Stimulated activated CD4-positive, alpha-beta T cell treated with anti-CD3 and anti-CD28 coated beads, Interleukin-4, amount 100 ng/mL, for 4 hours (primary cell): ENCODE measurements around the gene TOR2A.

Experiments
- DNase-seq, 2 experiments: peaks; one replicate each; pipeline ENCODE4 v3.0.0-alpha.2; 2020

Gene TOR2A

DNA sequence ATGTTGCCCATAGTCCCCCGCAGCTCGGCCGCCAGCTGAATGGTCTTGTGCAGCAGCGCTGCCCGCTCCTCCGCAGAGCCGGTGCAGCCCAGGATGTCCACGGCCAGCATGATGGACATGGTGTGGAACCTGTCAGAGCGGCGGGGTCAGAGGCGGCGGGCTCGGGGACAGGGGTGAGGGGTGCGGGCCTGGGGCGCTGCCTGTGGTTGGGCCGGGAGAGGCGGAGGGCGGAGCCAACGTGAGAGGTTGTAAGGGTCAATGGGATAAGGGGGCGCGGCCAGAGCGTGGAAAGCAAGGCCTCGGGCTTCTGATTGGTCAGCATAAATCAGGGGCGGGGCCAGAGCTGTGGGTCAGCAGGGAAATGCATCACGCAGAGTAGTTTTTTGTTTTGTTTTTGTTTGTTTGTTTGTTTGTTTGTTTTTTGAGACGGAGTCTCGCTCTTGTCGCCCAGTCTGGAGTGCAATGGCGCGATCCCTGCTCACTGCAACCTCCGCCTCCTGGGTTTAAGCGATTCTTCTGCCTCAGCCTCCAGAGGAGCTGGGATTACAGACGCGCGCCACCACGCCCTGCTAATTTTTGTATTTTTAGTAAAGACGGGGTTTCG lies 6.8 kb upstream of the TOR2A start:
- DNase-seq: no peak

GRCh38 chr9:127739614-127740330 lies 4.7 kb upstream of the TOR2A start:
- DNase-seq: no peak

GRCh38 chr9:127738666-127739065 lies 3.6 kb upstream of the TOR2A start:
- DNase-seq: no peak

DNA sequence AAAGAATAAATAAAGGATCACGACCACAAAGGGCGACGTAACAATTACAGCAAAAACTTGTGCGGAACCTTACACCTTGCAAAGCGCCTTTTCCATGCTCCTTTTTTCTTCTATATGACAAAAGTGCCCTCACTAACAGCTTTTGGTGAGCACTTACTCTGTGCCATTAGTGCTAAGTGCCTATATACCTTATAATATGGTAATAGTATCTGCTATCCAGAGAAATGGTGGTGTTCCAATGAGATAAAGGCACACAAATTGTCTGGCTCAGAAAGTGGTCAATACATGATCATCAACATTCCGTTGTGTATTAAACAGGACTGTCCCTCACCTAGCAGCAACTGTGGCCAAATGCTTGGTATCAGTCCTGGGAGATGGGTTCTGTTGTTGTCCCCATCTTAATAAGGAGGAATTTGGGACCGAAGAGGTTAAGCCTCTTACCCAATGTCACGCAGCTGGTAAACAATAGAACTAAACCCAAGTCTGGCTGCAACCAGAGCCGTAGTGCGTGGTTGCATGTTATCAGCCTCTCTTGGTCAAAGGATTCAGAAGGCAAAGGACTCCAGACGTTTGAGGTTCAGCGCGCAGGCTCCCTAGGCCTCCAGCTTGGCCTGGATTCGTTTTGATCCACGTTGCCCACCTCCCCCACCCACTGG lies 564 bp upstream of the TOR2A start:
- no peak for DNase-seq

GRCh38 chr9:127734247-127734746 lies 797 bp downstream of the TOR2A start:
- DNase-seq: no peak

- no peak for DNase-seq
Measured at GRCh38 chr9:127733614-127734013, 1.5 kb downstream of the TOR2A start.

DNA sequence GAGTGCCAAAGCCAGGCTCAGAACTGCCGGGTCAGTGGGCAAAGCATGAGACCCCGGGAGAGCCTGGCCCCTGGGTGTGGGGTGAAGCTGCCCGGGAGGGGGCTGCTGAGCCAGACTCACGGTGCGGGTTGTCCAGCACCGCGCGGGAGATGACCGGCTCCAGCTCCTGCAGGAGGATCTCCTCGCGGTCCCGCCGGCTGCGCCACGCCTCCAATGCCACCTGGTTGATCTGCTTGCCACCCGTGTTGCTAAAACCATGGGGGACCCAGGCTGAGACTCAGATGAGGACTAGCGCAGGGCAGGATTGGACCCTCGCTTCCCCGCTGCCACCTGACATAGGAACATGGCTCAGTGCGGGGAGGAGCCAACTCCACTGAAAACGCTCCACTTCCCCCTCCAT lies 2.6 kb downstream of the TOR2A start:
- no peak for DNase-seq

GRCh38 chr9:127731938-127732337 lies 3.2 kb downstream of the TOR2A start:
- no peak for DNase-seq

DNA sequence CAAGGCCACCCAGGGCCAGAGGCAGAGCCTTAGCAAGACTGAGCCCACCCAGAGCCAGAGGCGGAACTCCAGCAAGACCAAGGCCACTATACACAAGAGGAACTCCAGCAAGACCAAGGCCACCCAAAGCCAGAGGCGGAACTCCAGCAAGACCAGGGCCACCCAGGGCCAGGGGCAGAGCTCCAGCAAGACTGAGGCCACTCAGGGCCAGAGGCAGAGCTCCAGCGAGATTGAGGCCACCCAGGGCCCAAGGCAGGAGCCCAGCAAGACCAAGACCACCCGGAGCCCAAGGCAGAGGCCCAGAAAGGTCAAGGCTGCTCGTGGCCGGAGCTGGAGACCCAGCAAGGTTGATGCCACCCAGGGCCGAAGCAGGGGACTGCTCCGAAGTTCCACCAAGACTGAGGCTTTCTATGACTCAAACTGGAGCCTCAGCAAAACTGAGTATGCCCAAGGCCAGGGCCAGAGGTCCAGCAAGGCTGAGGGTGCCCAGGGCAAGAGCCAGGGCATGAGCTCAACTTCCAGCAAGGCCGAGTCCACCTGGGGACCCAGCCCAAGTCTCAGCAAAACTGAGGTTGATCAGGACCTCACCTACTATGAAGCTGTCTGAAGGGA lies 4.2 kb downstream of the TOR2A start:
- no peak for DNase-seq

GRCh38 chr9:127730262-127730661 lies 4.8 kb downstream of the TOR2A start:
- no peak for DNase-seq

DNA sequence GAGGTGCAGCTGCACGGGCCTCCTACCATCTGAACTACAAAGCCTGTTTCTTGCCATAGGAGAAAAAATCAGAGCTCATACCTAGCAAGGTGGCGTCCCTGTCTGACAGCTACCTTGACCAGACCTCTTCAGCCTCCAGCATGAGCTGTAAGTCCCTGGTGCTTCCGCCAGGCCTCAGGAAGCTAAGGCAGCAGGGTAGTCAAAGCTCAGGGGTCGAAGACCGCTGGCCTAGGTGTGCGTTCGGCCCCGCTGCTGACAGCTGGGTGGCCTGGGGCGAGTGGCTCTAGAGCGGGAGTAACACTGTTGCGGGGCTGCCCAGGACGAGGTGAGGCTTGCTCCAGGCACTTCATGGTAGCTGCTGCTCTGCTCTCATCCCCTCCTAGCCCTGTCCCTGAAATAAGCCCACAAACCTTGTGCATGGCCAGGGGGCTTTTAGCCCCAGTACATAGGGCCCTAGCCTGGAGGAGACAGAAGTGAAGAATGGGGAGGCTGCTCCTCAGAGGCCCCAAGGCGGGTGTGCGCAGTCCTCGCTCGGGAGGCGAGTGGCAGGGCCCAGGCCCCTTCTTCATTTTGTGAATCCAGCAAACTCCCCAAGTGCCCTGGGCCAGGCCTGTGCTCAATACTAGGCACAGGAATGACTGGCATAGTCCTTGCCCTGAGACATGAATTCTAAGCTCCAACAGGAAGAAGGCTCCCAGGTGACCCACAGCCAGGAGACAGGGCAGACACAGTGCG lies 5.4 kb downstream of the TOR2A start:
- no peak for DNase-seq

DNA sequence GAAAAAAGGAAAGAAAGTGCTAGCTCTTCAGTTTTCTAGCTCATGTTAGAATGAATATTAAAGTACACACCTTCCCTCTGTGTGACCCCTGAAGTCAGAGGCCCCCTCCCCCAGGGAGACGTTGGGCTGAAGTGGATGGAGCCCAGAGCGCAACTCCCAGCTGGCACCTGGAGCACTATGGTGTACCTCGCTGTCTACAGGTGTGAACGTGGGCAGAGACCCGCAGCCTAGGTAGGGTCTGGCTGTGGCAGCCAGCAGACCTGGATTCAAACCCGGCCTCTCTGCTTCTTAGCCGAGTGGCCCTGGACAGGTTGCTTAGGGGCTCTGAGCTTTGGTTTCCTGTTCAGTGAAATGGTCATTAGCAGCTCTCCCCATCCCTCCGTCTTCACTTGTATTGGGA lies 6.3 kb downstream of the TOR2A start:
- DNase-seq: no peak

DNA sequence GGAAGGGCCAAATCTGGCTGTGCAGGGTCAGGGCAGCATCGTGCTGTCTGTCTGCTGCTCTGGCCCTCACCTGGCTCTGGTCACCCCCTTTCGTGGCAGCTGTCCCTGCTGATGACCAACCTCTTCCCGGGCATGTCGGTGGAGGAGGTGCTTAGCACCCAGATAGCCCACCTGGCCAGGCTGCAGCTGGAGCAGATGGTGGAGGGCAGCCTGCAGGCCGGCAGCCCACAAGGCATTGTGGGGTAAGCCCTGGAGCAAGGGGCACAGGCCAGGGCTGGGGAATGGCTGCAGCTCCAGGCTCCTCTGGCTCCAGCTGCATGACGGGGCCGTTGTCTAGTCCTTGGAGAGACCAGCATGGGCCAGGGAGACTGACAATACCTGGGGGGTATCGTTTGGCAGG lies 8.2 kb downstream of the TOR2A start:
- DNase-seq: no peak

DNA sequence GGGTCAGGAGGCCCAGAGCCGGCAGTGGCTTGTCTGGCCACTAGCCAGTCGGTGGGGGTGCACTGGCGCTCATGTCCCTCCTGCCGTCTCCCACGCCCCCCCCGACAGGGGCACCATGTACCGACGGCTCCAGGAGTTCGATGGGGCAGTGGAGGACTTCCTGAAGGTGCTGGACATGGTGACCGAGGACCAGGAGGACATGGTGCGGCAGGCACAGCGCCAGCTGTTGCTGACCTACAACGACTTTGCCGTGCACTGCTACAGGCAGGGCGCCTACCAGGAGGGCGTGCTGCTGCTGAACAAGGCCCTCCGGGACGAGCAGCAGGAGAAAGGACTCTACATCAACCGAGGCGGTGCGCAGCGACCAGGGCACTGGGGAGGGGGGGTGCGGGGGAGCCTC lies 11.1 kb downstream of the TOR2A start:
- no peak for DNase-seq

DNA sequence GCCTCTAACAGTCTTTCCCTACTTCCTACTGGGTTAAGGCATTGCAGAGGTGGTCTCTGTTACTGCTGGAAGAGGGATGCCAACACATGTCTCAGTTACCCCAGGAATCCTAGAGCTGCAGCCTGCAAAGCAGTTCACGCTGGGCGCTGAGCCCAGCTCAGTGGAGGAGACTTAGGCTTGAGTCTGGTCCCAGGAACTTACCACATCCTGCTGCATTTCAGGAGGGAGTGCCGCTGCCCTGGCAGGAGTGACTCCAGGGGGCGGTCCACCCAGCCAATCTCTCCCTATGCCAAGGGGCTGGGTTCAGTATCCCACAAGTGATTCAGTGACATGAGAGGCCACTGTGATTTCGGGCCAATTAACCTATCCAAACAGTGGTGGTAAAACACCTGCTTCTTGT lies 11.7 kb downstream of the TOR2A start:
- no peak for DNase-seq

- no peak for DNase-seq
Measured at GRCh38 chr9:127723013-127723412, 12.1 kb downstream of the TOR2A start.

GRCh38 chr9:127722055-127722745 lies 12.9 kb downstream of the TOR2A start:
- no peak for DNase-seq

- no peak for DNase-seq
Measured at GRCh38 chr9:127721391-127721821, 13.7 kb downstream of the TOR2A start.

- no peak for DNase-seq
Measured at GRCh38 chr9:127720865-127721227, 14.2 kb downstream of the TOR2A start.

- no peak for DNase-seq
Measured at GRCh38 chr9:127720031-127720864, 14.8 kb downstream of the TOR2A start.

- DNase-seq: no peak
Measured at GRCh38 chr9:127717766-127718165, 17.3 kb downstream of the TOR2A start.

- DNase-seq: no peak
Measured at GRCh38 chr9:127716412-127716811, 18.7 kb downstream of the TOR2A start.
